GM12878 (cell line): Measurements from ENCODE around the gene HDDC2. TPM values are rescaled to one million over a fixed set of nuclear protein-coding genes. Genes with fewer than 3 reads are reported as not detected.

Experiments
- ATAC-seq: fragments of 200-7000 bp; cut with Tn5 transposase; 3 replicates; pipeline ENCODE4 v1.9.1; 2020; ENCODE audit warnings: mild to moderate bottlenecking, moderate library complexity
- BruUV-seq: library from RNA; stranded (reverse); fragments of 400-500 nt; replicated peaks from 2 replicates; lab custom pipeline; 2021; lab: Mats Ljungman, UMichigan
- CTCF ChIA-PET: fragments of 300-600 bp; sonication (Branson Sonifier 250); formaldehyde crosslinking; extraction: SDS; loops from one replicate; lab custom pipeline; 2021; ENCODE audit warnings: inconsistent platforms; lab: Yijun Ruan, JAX
- POLR2A ChIA-PET: fragments of 350-600 bp; formaldehyde crosslinking; extraction: SDS; loops from one replicate; lab custom pipeline; 2021; ENCODE audit warnings: inconsistent platforms; lab: Charles Lee
- RAD21 ChIA-PET: fragments of 300-600 bp; sonication (Branson Sonifier 250); formaldehyde crosslinking; loops from one replicate; lab custom pipeline; 2023; ENCODE audit warnings: antibody characterized with exemption; ENCODE audit not compliant: unreplicated experiment; lab: Charles Lee
- SMC1A ChIA-PET: fragments of 300-600 bp; sonication (Branson Sonifier 250); formaldehyde crosslinking; loops from one replicate; lab custom pipeline; 2023; ENCODE audit not compliant: unreplicated experiment, uncharacterized antibody; lab: Charles Lee
- DNase-seq: peaks from one replicate; pipeline ENCODE4 v3.0.0-alpha.2; 2011; ENCODE audit warnings: low read depth, low spot score
- FAIRE-seq: peaks from 3 replicates; lab custom pipeline; 2011; peaks lifted over from hg19 to GRCh38; lab: Jason Lieb, UNC
- H2AFZ ChIP-seq: 2 replicates; pipeline ENCODE4 v1.6.0; 2011; ENCODE audit warnings: low read depth, low read length, control low read depth; ENCODE audit not compliant: control insufficient read depth
- H3K27ac ChIP-seq: 2 replicates; pipeline ENCODE4 v1.5.1; 2011; ENCODE audit warnings: control low read depth; ENCODE audit not compliant: control insufficient read depth, insufficient read depth
- H3K27me3 ChIP-seq, 2 experiments: replicated peaks in 1 of 2; 2 replicates each; pipeline versions ENCODE4 v1.6.0 to v1.6.1; 2011; ENCODE audit warnings: low read length in 1 of 2; ENCODE audit not compliant: control insufficient read depth in 2 of 2, insufficient read depth in 2 of 2
- H3K36me3 ChIP-seq, 2 experiments: 2 replicates each; pipeline ENCODE4 v1.5.1; 2011; ENCODE audit warnings: low read length in 1 of 2; ENCODE audit not compliant: control insufficient read depth in 2 of 2, insufficient read depth in 2 of 2
- H3K4me1 ChIP-seq: 2 replicates; pipeline ENCODE4 v1.6.1; 2011; ENCODE audit warnings: mild to moderate bottlenecking, low read length, moderate library complexity, mixed read lengths; ENCODE audit not compliant: control insufficient read depth, insufficient read depth
- H3K4me2 ChIP-seq: 2 replicates; pipeline ENCODE4 v1.6.0; 2011; ENCODE audit warnings: control low read depth; ENCODE audit not compliant: control insufficient read depth, insufficient read depth
- H3K4me3 ChIP-seq: fragments of 200-600 bp; sonication (generic); 2 replicates; pipeline ENCODE4 v1.5.1; 2016
- H3K79me2 ChIP-seq: 2 replicates; pipeline ENCODE4 v1.6.0; 2011; ENCODE audit warnings: low read length; ENCODE audit not compliant: control insufficient read depth, insufficient read depth
- H3K9ac ChIP-seq: 2 replicates; pipeline ENCODE4 v1.8.0; 2011; ENCODE audit warnings: low read length, control low read depth, mixed read lengths; ENCODE audit not compliant: control insufficient read depth, insufficient read depth
- H3K9me3 ChIP-seq: replicated peaks from 3 replicates; pipeline ENCODE4 v1.5.1; 2011; ENCODE audit warnings: mild to moderate bottlenecking, low read length; ENCODE audit not compliant: control insufficient read depth, insufficient read depth
- H4K20me1 ChIP-seq: 2 replicates; pipeline ENCODE4 v1.6.0; 2011; ENCODE audit not compliant: control insufficient read depth, insufficient read depth
- BCL11A ChIP-seq: IDR thresholded peaks from 2 replicates; pipeline ENCODE4 v1.6.1; 2011; ENCODE audit warnings: low read depth, low read length
- CBX5 ChIP-seq: sonication (generic); IDR thresholded peaks from 2 replicates; pipeline ENCODE4 v1.6.1; 2016; ENCODE audit warnings: low read depth, moderate library complexity, mild to moderate bottlenecking, inconsistent platforms
- EP300 ChIP-seq, 2 experiments: fragments of 150-350 bp in 1 of 2; IDR thresholded peaks; 2 replicates each; pipeline ENCODE4 v1.6.1; 2011 to 2012; ENCODE audit warnings: low read depth in 2 of 2, low read length in 2 of 2, borderline replicate concordance in 1 of 2, improper control_type of control experiment in 1 of 2, inconsistent platforms in 1 of 2; ENCODE audit not compliant: control insufficient read depth in 1 of 2
- GABPA ChIP-seq: IDR thresholded peaks from 2 replicates; pipeline ENCODE4 v1.6.1; 2014; ENCODE audit warnings: antibody characterized with exemption, low read depth, mild to moderate bottlenecking, inconsistent platforms
- HDAC2 ChIP-seq: fragments of 200-600 bp; sonication (generic); IDR thresholded peaks from 2 replicates; pipeline ENCODE4 v1.6.1; 2017
- IKZF1 ChIP-seq: fragments of 450-650 bp; conservative IDR thresholded peaks from 2 replicates; pipeline ENCODE4 v1.6.1; 2017; ENCODE audit warnings: antibody characterized with exemption, mild to moderate bottlenecking
- IRF4 ChIP-seq: IDR thresholded peaks from 2 replicates; pipeline ENCODE4 v1.6.1; 2011; ENCODE audit warnings: low read depth, low read length
- KDM1A ChIP-seq: fragments of 200-600 bp; sonication (generic); IDR thresholded peaks from 2 replicates; pipeline ENCODE4 v1.6.1; 2016; ENCODE audit warnings: borderline replicate concordance
- MEF2B ChIP-seq: fragments of 450-650 bp; IDR thresholded peaks from 2 replicates; pipeline ENCODE4 v1.6.1; 2018; ENCODE audit warnings: mild to moderate bottlenecking, moderate library complexity; ENCODE audit not compliant: partially characterized antibody, poor library complexity, severe bottlenecking
- NR2C2 ChIP-seq: IDR thresholded peaks from 2 replicates; pipeline ENCODE4 v1.6.1; 2011; ENCODE audit warnings: borderline replicate concordance, low read depth; ENCODE audit not compliant: control insufficient read depth, insufficient read length
- PAX5 ChIP-seq: IDR thresholded peaks from 2 replicates; pipeline ENCODE4 v1.6.1; 2011; ENCODE audit warnings: low read depth, low read length, borderline replicate concordance
- POLR2AphosphoS5 ChIP-seq: IDR thresholded peaks from 2 replicates; pipeline ENCODE4 v1.6.1; 2011; ENCODE audit warnings: mild to moderate bottlenecking, low read length, inconsistent platforms
- SUZ12 ChIP-seq: fragments of 200-600 bp; sonication (generic); IDR thresholded peaks from one replicate; pipeline ENCODE4 v1.6.1; 2018; ENCODE audit warnings: antibody characterized with exemption, mild to moderate bottlenecking; ENCODE audit not compliant: unreplicated experiment
- TCF7 ChIP-seq: IDR thresholded peaks from 2 replicates; pipeline ENCODE4 v1.6.1; 2014; ENCODE audit warnings: antibody characterized with exemption, borderline replicate concordance
- YBX1 ChIP-seq: fragments of 450-650 bp; IDR thresholded peaks from 2 replicates; pipeline ENCODE4 v1.6.1; 2016; ENCODE audit warnings: antibody characterized with exemption
- ZBED1 ChIP-seq: IDR thresholded peaks from 2 replicates; pipeline ENCODE4 v1.6.1; 2016; ENCODE audit warnings: borderline replicate concordance
- ZNF384 ChIP-seq: IDR thresholded peaks from 2 replicates; pipeline ENCODE4 v1.6.1; 2012; ENCODE audit warnings: low read depth, mild to moderate bottlenecking, low read length, improper control_type of control experiment, borderline replicate concordance
- WGBS: methylation state at CpG from one replicate; pipeline ENCODE4 v1.1.6; 2016; ENCODE audit warnings: low lambda C conversion rate; ENCODE audit not compliant: insufficient replicate concordance, insufficient coverage; ENCODE audit errors: missing lambda C conversion rate; 5-methylcytosine and 5-hydroxymethylcytosine counted together
- in situ Hi-C: fragments of 300-500 bp; cut with MboI; formaldehyde crosslinking; loops from 9 replicates; pipeline ENCODE4 v1.14.3; 2018; ENCODE audit warnings: mixed read lengths
- intact Hi-C: fragments of 100-400 bp; cut with micrococcal nuclease; formaldehyde crosslinking; loops from one replicate; pipeline ENCODE4 v1.14.2; 2022; ENCODE audit not compliant: unreplicated experiment
- polyA plus RNA-seq, 11 experiments: library from polyadenylated mRNA; depleted of rRNA in 4 of 11; unstranded in 6 of 11; stranded (reverse) in 5 of 11; fragments of >200 nt; fragmentation: Nextera tagmentation in 4 of 11; fragmentation: Illumina TruSeq in 1 of 11; extraction: Ambion mirVana in 4 of 11; extraction: Trizol in 1 of 11; gene quantifications; 1 replicate in 1 of 11; 2 replicates in 10 of 11; pipeline versions ENCODE4 v1.2.1 to v1.2.3, GENCODE V29; 2011 to 2016; ENCODE audit warnings: inconsistent platforms in 2 of 11, missing spikeins in 2 of 11, low read depth in 1 of 11
- total RNA-seq, 4 experiments: library from RNA; depleted of rRNA in 3 of 4; stranded (reverse); fragments of >200 nt in 3 of 4; fragmentation: Illumina TruSeq in 1 of 4; extraction: Trizol in 1 of 4; gene quantifications; 2 replicates each; pipeline versions ENCODE4 v1.2.1 to v1.2.3, GENCODE V29; 2013 to 2021
- TF ChIP-seq, protein P1 (sequence below): fragments of 450-650 bp; IDR thresholded peaks from 2 replicates; pipeline ENCODE4 v1.6.1; 2017; ENCODE audit warnings: antibody characterized with exemption, mild to moderate bottlenecking, moderate library complexity
- TF ChIP-seq, protein P2 (sequence below): fragments of 150-350 bp; IDR thresholded peaks from 2 replicates; pipeline ENCODE4 v1.6.1; 2014; ENCODE audit warnings: mild to moderate bottlenecking, low read depth, low read length

The HDDC2 gene
- total and polyA plus RNA-seq, 10 of the 15 experiments (the other 5 are each of a cell fraction or from before 2014, with no cell fraction given), result 54.5 to 148 (median 92.7) TPM

GRCh38 chr6:125251516-125252220, 50.1 kb downstream of the HDDC2 start:
- in situ Hi-C loops, result no loop called here
- no peaks in the 10 kb centered on the region for H3K79me2 ChIP-seq
- no peak for TF ChIP-seq EP300 (IDR thresholded peaks at IDR 0.05; ENCODE audit: borderline replicate concordance in 1 of 2, control insufficient read depth in 1 of 2, low read depth in 2 of 2, low read length in 2 of 2)
- TF ChIP-seq CBX5, result no peak
- TF ChIP-seq SUZ12, result no peak
- TF ChIP-seq, protein P1, sequence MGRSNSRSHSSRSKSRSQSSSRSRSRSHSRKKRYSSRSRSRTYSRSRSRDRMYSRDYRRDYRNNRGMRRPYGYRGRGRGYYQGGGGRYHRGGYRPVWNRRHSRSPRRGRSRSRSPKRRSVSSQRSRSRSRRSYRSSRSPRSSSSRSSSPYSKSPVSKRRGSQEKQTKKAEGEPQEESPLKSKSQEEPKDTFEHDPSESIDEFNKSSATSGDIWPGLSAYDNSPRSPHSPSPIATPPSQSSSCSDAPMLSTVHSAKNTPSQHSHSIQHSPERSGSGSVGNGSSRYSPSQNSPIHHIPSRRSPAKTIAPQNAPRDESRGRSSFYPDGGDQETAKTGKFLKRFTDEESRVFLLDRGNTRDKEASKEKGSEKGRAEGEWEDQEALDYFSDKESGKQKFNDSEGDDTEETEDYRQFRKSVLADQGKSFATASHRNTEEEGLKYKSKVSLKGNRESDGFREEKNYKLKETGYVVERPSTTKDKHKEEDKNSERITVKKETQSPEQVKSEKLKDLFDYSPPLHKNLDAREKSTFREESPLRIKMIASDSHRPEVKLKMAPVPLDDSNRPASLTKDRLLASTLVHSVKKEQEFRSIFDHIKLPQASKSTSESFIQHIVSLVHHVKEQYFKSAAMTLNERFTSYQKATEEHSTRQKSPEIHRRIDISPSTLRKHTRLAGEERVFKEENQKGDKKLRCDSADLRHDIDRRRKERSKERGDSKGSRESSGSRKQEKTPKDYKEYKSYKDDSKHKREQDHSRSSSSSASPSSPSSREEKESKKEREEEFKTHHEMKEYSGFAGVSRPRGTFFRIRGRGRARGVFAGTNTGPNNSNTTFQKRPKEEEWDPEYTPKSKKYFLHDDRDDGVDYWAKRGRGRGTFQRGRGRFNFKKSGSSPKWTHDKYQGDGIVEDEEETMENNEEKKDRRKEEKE, result no peak
- no peak for TF ChIP-seq GABPA
- TF ChIP-seq NR2C2, result no peak
- TF ChIP-seq POLR2AphosphoS5, result no peak
- no peak for TF ChIP-seq KDM1A
- no peak for TF ChIP-seq YBX1
- no peak for TF ChIP-seq IKZF1
- no peak for TF ChIP-seq IRF4
- no peak for TF ChIP-seq TCF7
- TF ChIP-seq HDAC2, result no peak
- TF ChIP-seq MEF2B, result no peak
- TF ChIP-seq ZNF384, result no peak
- TF ChIP-seq PAX5, result no peak
- TF ChIP-seq BCL11A, result no peak
- TF ChIP-seq, protein P2, sequence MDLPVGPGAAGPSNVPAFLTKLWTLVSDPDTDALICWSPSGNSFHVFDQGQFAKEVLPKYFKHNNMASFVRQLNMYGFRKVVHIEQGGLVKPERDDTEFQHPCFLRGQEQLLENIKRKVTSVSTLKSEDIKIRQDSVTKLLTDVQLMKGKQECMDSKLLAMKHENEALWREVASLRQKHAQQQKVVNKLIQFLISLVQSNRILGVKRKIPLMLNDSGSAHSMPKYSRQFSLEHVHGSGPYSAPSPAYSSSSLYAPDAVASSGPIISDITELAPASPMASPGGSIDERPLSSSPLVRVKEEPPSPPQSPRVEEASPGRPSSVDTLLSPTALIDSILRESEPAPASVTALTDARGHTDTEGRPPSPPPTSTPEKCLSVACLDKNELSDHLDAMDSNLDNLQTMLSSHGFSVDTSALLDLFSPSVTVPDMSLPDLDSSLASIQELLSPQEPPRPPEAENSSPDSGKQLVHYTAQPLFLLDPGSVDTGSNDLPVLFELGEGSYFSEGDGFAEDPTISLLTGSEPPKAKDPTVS, result no peak
- TF ChIP-seq ZBED1, result no peak
- H3K9ac ChIP-seq, result no peak overlapping the region
- H3K36me3 ChIP-seq, result no peaks in the 10 kb centered on the region
- no peaks in the 10 kb centered on the region for H4K20me1 ChIP-seq
- no peak for FAIRE-seq
- DNase-seq, result no peak
- no peak overlapping the region for H3K4me3 ChIP-seq
- no TSS peak for BruUV-seq
- WGBS, result 54% methylated on average over 6 of the region's 6 CpGs
- RAD21 ChIA-PET, result no interaction called here
- no peak overlapping the region for H2AFZ ChIP-seq
- intact Hi-C loops, result no loop called here
- POLR2A ChIA-PET, result no interaction called here
- SMC1A ChIA-PET, result interaction anchor here (0.8 to 1.1 kb wide), 2 partner anchors 22 to 48 kb away, joined by 3 to 4 read pairs; no protein-coding TSS in a partner anchor
- H3K9me3 ChIP-seq, result no peaks in the 10 kb centered on the region
- no peaks in the 10 kb centered on the region; a peak in 1 of 4 replicates for H3K27me3 ChIP-seq
- CTCF ChIA-PET, result interaction anchor here (1.7 kb wide), 1 partner anchor 60 kb away, joined by 5 read pairs; no protein-coding TSS in a partner anchor
- H3K27ac ChIP-seq, result no peak overlapping the region
- no peak overlapping the region for H3K4me2 ChIP-seq
- H3K4me1 ChIP-seq, result no peaks in the 10 kb centered on the region
- ATAC-seq, result peak; percentile 63
